ENCODE results near the gene CPEB2. TPM values are rescaled to one million over a fixed set of nuclear protein-coding genes. Genes with fewer than 3 reads are reported as not detected.
"Not testable (repeated sequence)": the region's sequence is repeated elsewhere in the genome, so short reads cannot be mapped to it uniquely, and the experiment has no call there.

Gene CPEB2
- total RNA-seq, 1 donor from 2014 or later = 104 TPM

- DNase-seq (ENCODE audit: low read depth) = no peak
These were observed 41.6 kb downstream of the CPEB2 start for GRCh38 chr4:15043922-15044321.

GRCh38 chr4:15054541-15054940, 52.3 kb downstream of the CPEB2 start:
- DNase-seq (ENCODE audit: low read depth) = no peak

- no peak for DNase-seq (ENCODE audit: low read depth)
These were observed 57.9 kb downstream of the CPEB2 start for GRCh38 chr4:15060213-15060612.

GRCh38 chr4:15063341-15063740, 61.1 kb downstream of the CPEB2 start:
- DNase-seq (ENCODE audit: low read depth) = no peak

GRCh38 chr4:15065516-15065915, 63.2 kb downstream of the CPEB2 start:
- DNase-seq (ENCODE audit: low read depth) = no peak

- no peak for DNase-seq (ENCODE audit: low read depth)
These were observed 63.9 kb downstream of the CPEB2 start for GRCh38 chr4:15066140-15066539.

- DNase-seq (ENCODE audit: low read depth) = no peak
These were observed 66.0 kb downstream of the CPEB2 start for GRCh38 chr4:15068298-15068697.

- DNase-seq (ENCODE audit: low read depth) = no peak
These were observed 73.6 kb downstream of the CPEB2 start for GRCh38 chr4:15075875-15076274.

GRCh38 chr4:15077969-15078368, 75.7 kb downstream of the CPEB2 start:
- DNase-seq (ENCODE audit: low read depth) = peak; percentile 38

GRCh38 chr4:15078682-15079642, 76.7 kb downstream of the CPEB2 start:
- peak; percentile 30 for DNase-seq (ENCODE audit: low read depth)

GRCh38 chr4:15084780-15085179, 82.5 kb downstream of the CPEB2 start:
- DNase-seq (ENCODE audit: low read depth) = no peak

GRCh38 chr4:15085762-15086161, 83.5 kb downstream of the CPEB2 start:
- not testable (repeated sequence) for DNase-seq (ENCODE audit: low read depth)

GRCh38 chr4:15086259-15086658, 84.0 kb downstream of the CPEB2 start:
- not testable (repeated sequence) for DNase-seq (ENCODE audit: low read depth)

GRCh38 chr4:15088394-15089035, 86.2 kb downstream of the CPEB2 start:
- no peak for DNase-seq (ENCODE audit: low read depth)

GRCh38 chr4:15089979-15090378, 87.7 kb downstream of the CPEB2 start:
- no peak for DNase-seq (ENCODE audit: low read depth)

- DNase-seq (ENCODE audit: low read depth) = no peak
These were observed 98.1 kb downstream of the CPEB2 start for GRCh38 chr4:15100380-15100779.

GRCh38 chr4:15100994-15101695, 98.9 kb downstream of the CPEB2 start:
- no peak for DNase-seq (ENCODE audit: low read depth)

- no peak for DNase-seq (ENCODE audit: low read depth)
These were observed 102.5 kb downstream of the CPEB2 start for GRCh38 chr4:15104825-15105224.

GRCh38 chr4:15106399-15106798, 104.1 kb downstream of the CPEB2 start:
- peak; percentile 13 for DNase-seq (ENCODE audit: low read depth)

GRCh38 chr4:15109600-15109999, 107.3 kb downstream of the CPEB2 start:
- DNase-seq (ENCODE audit: low read depth) = peak; percentile 24

GRCh38 chr4:15110120-15110571, 107.9 kb downstream of the CPEB2 start:
- DNase-seq (ENCODE audit: low read depth) = peak; percentile 81

GRCh38 chr4:15116509-15117079, 114.3 kb downstream of the CPEB2 start:
- DNase-seq (ENCODE audit: low read depth) = peak; percentile 97
